Right ventricle myocardium inferior (tissue), 1 donor: ENCODE measurements around the gene MAN2B2. TPM values are rescaled to one million over a fixed set of nuclear protein-coding genes. Genes with fewer than 3 reads are reported as not detected.

Experiments
- ATAC-seq: fragments of 200-7000 bp; cut with Tn5 transposase; one replicate; pipeline ENCODE4 v1.9.1; 2020; ENCODE audit warnings: mild to moderate bottlenecking, moderate library complexity
- DNase-seq: peaks from one replicate; pipeline ENCODE4 v3.0.0; 2021; ENCODE audit errors: missing footprints
- intact Hi-C: fragments of 100-400 bp; cut with DNase I; formaldehyde crosslinking; loops from one replicate; pipeline ENCODE4 v1.11.0; 2022
- total RNA-seq: library from RNA; stranded (reverse); fragmentation: NEBNext Ultra II Directional; extraction: Animal tissue kit (Norgen Biotek cat#: 25700); gene quantifications from one replicate; pipeline ENCODE4 v1.2.1, GENCODE V29; 2021
- donor health status: DM: no; HTN: yes; CAD: no; lungs with severe emphysema.

Gene MAN2B2
- total RNA-seq, 1 donor from 2014 or later: 17.8 TPM

GRCh38 chr4:6581566-6582121 lies 6.7 kb downstream of the MAN2B2 start:
- DNase-seq (peak; percentile 59), ATAC-seq (no peak)
- intact Hi-C loops: no loop called here

- DNase-seq (peak; percentile 45), ATAC-seq (no peak)
- intact Hi-C loops: no loop called here
Measured at GRCh38 chr4:6582889-6583490, 8.0 kb downstream of the MAN2B2 start.

GRCh38 chr4:6584865-6585264 lies 9.9 kb downstream of the MAN2B2 start:
- peak; percentile 26 for DNase-seq
- ATAC-seq: no peak
- intact Hi-C loops: no loop called here

DNA sequence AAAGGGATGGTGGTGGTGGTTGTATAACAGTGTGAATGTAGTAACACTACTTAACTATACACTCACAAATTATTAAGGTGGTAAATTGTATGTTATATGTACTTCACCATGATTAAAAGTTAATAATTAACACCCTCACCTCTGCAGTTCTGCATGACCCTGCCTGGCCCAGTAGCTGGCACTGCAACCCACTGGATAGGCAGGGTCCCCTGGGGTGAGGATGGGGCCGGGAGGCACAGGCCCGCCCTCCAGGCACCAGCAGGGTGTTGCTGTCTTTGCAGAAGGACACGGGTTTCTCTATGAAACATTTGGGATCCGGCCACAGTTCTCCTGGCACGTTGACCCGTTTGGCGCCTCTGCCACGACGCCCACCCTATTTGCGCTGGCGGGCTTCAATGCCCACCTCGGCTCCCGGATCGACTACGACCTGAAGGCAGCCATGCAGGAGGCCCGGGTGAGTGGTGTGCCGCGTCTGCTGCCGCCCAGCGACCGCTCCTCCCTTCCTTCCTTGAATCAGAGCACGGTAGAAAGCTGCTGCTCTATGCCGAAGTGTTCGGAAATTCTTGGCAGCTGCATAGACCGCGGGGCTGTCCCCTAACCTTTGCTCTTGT lies 11.8 kb downstream of the MAN2B2 start:
- DNase-seq: no peak
- ATAC-seq: no peak
- intact Hi-C loops: no loop called here

- intact Hi-C loops: no loop called here
- ATAC-seq (no peak), DNase-seq (no peak)
Measured at GRCh38 chr4:6589444-6589843, 14.5 kb downstream of the MAN2B2 start.

DNA sequence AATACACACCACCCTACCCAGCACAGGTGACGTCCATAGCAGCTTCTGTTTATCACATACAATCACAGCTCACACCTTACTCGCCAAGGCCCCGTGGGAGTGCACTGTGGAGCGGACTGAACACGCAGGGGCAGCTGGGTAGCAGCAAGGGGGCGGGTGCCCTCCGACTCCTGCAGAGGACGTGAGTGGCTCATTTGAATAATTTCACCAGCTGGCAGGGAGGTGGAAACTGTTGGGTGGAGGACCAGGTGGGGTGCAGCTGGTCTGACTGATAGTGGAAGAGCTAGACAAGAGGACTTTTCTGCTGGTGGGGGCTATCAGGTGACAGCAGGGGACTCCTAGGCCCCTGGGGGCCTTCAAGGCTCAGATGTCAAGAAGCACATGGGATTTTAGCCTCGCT lies 16.3 kb downstream of the MAN2B2 start:
- intact Hi-C loops: no loop called here
- DNase-seq (no peak), ATAC-seq (no peak)

- intact Hi-C loops: no loop called here
- no peak for ATAC-seq
- no peak for DNase-seq
Measured at GRCh38 chr4:6591781-6592180, 16.8 kb downstream of the MAN2B2 start.

DNA sequence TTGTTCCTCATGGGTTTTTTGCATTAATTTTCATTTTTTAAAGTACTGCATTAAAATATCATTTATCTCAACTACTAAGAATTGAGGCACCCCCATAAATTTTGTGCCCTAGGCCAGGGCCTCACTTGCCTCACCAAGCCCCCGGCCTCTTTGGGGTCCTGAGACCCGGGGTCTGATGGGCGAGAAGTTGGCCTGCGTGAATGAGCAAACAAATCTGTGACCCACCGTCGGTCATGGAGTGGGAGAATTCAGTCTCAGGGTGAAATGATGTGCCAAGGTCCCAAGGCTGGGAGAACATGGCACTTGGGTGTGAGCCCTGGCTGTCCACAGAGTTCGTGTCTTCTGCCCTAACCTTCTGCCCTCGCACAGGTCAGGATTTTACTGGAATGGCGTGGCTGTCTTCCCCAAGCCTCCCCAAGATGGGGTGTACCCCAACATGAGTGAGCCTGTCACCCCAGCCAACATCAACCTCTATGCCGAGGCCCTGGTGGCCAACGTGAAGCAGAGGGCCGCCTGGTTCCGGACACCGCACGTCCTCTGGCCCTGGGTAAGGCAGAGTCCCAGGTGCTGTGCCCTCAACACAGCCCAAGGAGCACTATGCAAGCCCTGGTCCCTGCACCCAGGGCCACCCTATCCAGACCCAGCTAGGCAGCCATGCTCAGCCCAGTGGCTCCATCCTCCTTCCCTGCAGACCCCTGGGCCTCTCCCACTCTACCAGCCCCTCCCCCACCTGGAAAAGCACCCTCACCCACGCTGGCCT lies 18.0 kb downstream of the MAN2B2 start:
- DNase-seq: no peak
- intact Hi-C loops: no loop called here

DNA sequence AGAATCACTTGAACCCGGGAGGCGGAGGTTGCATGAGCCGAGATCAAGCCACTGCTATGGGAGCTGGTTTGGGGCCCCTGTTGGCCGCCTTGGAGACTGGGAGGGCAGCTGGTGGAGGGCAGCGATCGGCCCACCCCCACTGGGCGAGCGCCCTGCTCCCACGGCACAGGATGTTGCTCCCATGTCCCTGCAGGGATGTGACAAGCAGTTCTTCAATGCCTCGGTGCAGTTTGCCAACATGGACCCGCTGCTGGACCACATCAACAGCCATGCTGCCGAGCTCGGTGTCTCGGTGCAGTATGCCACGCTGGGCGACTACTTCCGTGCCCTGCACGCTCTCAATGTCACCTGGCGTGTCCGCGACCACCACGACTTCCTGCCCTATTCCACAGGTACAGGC lies 19.4 kb downstream of the MAN2B2 start:
- intact Hi-C loops: no loop called here
- DNase-seq: no peak

More for the DNA sequence above, 18.0 kb downstream of the MAN2B2 start:
- no peak for ATAC-seq

GRCh38 chr4:6594826-6595355 lies 19.9 kb downstream of the MAN2B2 start:
- DNase-seq: no peak
- ATAC-seq: no peak

More for the DNA sequence above, 19.4 kb downstream of the MAN2B2 start:
- no peak for ATAC-seq

GRCh38 chr4:6595897-6596537 lies 21.0 kb downstream of the MAN2B2 start:
- ATAC-seq (no peak), DNase-seq (no peak)
- intact Hi-C loops: no loop called here

More at GRCh38 chr4:6594826-6595355, 19.9 kb downstream of the MAN2B2 start:
- intact Hi-C loops: no loop called here

DNA sequence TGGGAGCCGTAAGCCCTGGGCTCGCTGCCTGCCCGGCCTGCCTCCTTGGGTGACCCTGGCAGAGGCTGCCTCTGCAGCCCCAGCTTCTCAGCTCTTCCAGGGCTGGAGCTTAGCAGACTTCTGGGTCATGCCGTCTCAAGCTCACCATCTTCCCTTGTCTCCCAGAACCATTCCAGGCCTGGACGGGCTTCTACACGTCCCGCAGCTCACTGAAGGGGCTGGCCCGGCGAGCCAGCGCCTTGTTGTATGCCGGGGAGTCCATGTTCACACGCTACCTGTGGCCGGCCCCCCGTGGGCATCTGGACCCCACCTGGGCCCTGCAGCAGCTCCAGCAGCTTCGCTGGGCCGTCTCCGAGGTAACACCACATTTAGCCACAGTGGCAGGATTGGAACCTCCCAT lies 22.0 kb downstream of the MAN2B2 start:
- intact Hi-C loops: no loop called here
- DNase-seq: no peak
- ATAC-seq: no peak

- ATAC-seq (no peak), DNase-seq (no peak)
- intact Hi-C loops: no loop called here
Measured at GRCh38 chr4:6598127-6598526, 23.1 kb downstream of the MAN2B2 start.

DNA sequence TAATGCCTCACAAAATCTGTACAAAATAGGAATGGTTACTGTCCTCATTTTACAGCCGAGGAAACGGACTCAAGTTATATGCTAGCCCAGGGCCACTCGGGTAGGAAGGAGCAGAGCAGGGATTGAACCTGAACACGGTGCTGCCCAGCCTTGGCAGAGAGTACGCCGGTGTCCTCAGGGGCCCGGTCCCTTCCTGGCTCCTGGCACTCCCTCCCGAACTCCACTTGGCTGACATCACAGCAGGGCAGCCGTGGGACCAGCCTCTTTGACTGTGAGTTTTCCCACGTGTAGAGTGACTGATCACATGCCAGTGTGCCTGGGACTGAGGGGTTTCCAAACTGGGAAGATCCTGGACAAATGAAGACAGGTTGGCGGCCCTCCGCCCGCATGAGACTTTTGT lies 23.7 kb downstream of the MAN2B2 start:
- intact Hi-C loops: no loop called here
- ATAC-seq (no peak), DNase-seq (no peak)

- ATAC-seq (no peak), DNase-seq (no peak)
- intact Hi-C loops: no loop called here
Measured at GRCh38 chr4:6601661-6602250, 26.8 kb downstream of the MAN2B2 start.

- DNase-seq (no peak), ATAC-seq (no peak)
- intact Hi-C loops: no loop called here
Measured at GRCh38 chr4:6602289-6602688, 27.3 kb downstream of the MAN2B2 start.

DNA sequence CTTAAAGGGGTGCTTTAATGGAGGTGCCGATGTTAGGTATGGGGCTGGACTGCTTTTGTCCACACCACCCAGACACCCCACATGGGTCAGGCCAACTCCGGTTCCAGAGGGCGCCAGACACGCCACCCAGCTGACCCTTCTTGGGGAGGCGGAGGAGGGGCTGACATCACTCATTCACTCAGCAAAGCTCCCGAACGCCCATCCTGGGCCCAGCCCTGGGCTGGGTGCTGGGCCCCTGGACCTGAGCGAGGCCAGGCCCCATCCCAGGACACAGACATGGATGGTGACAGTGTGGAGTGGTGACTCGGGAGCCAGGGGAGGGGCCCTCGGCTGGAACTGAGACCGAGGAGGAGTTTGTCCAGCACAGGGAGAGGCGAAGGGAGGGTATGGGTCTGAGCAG lies 28.1 kb downstream of the MAN2B2 start:
- DNase-seq (no peak), ATAC-seq (no peak)
- intact Hi-C loops: no loop called here

DNA sequence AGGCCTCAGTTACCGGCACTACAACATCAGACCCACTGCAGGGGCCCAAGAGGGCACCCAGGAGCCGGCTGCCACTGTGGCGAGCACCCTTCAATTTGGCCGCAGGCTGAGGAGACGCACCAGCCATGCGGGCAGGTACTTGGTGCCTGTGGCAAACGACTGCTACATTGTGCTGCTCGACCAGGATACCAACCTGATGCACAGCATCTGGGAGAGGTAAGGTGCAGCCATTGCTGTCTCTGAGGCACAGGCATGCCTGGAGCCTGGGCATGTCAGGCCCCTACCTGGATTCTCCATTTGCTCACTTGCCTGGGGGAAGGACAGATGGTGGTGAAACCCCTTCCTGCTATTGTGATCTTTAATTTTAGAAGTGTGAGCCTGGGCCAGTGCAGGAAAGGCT lies 30.1 kb downstream of the MAN2B2 start:
- ATAC-seq (no peak), DNase-seq (no peak)
- intact Hi-C loops: no loop called here

DNA sequence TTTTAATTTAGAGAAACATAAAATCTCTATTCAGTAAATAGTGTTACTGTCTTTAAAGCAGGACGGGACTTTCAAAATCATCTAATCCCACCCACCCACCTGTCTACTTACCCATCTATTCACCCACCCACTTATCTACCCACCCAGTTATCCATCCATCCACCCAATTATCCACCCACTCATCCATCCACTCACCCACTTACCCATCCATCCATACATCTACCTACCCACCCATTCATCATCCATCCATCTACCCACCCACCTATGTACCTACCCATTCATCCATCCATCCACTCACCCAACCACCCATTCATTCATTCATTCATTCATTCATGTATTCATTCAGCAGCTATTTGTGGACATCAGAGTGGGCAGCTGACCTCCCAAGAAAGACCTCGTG lies 30.6 kb downstream of the MAN2B2 start:
- no peak for ATAC-seq
- DNase-seq: no peak
- intact Hi-C loops: no loop called here
